ENCODE results near the gene STMN1.

The STMN1 gene

DNA sequence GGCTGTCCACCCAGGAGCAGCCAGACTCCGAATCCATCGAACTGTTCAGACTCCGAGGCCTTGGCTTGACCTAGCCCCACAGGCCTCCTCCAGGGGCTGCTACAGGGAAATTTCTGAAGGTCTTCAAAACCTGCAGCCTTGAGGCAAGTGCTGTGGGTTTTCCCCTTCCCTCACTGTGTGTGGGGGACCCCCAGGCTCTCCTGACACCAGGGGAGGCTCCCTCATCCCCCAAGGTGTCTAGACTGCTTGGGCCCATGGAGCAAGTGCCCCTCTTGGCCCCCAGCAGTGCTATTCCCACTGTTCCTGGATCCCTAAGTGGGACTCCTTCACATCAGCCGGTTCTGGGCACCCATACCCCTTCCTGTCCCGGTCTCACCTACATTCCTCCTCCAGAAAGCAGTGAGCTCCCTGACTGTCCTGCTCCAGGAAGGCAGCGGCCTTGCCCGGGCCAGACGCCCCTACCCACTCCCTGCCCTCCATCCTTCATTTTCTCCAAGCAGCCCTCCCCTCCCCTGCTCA lies 31.5 kb downstream of the STMN1 start:
- WGBS (ENCODE audit: extremely low coverage, insufficient coverage, low lambda C conversion rate), result no CpG with 5 or more reads among the region's 8 CpGs
- no peaks in the 10 kb centered on the region for H3K79me2 ChIP-seq (ENCODE audit: control insufficient read depth, insufficient read depth, low read length)
- H3K36me3 ChIP-seq (ENCODE audit: control insufficient read depth, insufficient read depth, low read length), result no peaks in the 10 kb centered on the region
- no peak overlapping the region for H3K4ac ChIP-seq (ENCODE audit: low read depth, low read length)
- peak overlapping the region; percentile 78 for H2AK5ac ChIP-seq (ENCODE audit: low read length)
- no peaks in the 10 kb centered on the region for H3K79me1 ChIP-seq (ENCODE audit: low read length)
- no peak for DNase-seq
- H3K18ac ChIP-seq (ENCODE audit: low read length), result peak overlapping the region; percentile 15
- H2BK15ac ChIP-seq (replicated peaks; ENCODE audit: low read depth), result no peak overlapping the region
- no peak overlapping the region for H2BK5ac ChIP-seq (ENCODE audit: low read length)
- no peak overlapping the region for H4K5ac ChIP-seq (ENCODE audit: low read length)
- H4K8ac ChIP-seq (ENCODE audit: low read depth, low read length), result no peak overlapping the region
- H3K4me3 ChIP-seq (ENCODE audit: low read length), result peak overlapping the region; percentile 2
- H3K4me2 ChIP-seq (ENCODE audit: low read length), result peak overlapping the region; percentile 32
- peak overlapping the region; percentile 87 for H3K56ac ChIP-seq (ENCODE audit: low read length)
- H2BK120ac ChIP-seq (ENCODE audit: low read depth, low read length), result no peak overlapping the region
- H3K27ac ChIP-seq (ENCODE audit: low read depth, low read length), result no peak overlapping the region
- H3K9ac ChIP-seq (ENCODE audit: low read length), result peak overlapping the region; percentile 75
- peaks cover 4% of the 10 kb centered on the region for H3K4me1 ChIP-seq (ENCODE audit: control insufficient read depth, low read depth, low read length)
- no peak overlapping the region for H3K23ac ChIP-seq (ENCODE audit: low read length)
- H3K27me3 ChIP-seq (ENCODE audit: insufficient read depth, low read length, poor library complexity), result no peaks in the 10 kb centered on the region

DNA sequence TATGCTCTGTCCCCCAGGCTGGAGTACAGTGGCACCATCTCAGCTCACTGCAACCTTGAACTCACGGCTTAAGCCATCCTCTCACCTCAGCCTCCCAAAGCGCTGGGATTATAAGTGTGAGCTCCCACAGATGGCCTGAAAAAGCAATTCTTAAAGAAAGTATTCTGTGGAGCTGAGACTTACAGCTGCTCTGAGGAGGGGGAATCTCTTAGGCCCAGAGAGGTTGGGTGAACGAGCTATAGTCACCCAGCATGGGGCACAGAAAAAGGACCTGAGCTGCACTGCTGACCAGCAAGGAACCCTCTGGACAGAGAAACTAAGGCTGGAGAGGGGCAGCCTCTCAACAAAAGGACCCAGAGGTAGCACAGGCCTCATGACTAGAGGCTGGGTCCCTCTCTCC lies 32.0 kb downstream of the STMN1 start:
- Histone ChIP-seq H3K9ac (ENCODE audit: low read length) (peak overlapping the region; percentile 75), H3K4me3 (ENCODE audit: low read length) (no peak overlapping the region), H2BK120ac (ENCODE audit: low read depth, low read length) (no peak overlapping the region), H3K27me3 (ENCODE audit: insufficient read depth, low read length, poor library complexity) (no peaks in the 10 kb centered on the region), H4K5ac (ENCODE audit: low read length) (no peak overlapping the region), H3K79me2 (ENCODE audit: control insufficient read depth, insufficient read depth, low read length) (no peaks in the 10 kb centered on the region), H2BK5ac (ENCODE audit: low read length) (no peak overlapping the region), H3K18ac (ENCODE audit: low read length) (peak overlapping the region; percentile 15), H3K36me3 (ENCODE audit: control insufficient read depth, insufficient read depth, low read length) (no peaks in the 10 kb centered on the region), H2AK5ac (ENCODE audit: low read length) (peak overlapping the region; percentile 78), H3K4me1 (ENCODE audit: control insufficient read depth, low read depth, low read length) (peaks cover 4% of the 10 kb centered on the region), H3K56ac (ENCODE audit: low read length) (peak overlapping the region; percentile 87), H3K4ac (ENCODE audit: low read depth, low read length) (no peak overlapping the region), H3K23ac (ENCODE audit: low read length) (no peak overlapping the region), H3K27ac (ENCODE audit: low read depth, low read length) (no peak overlapping the region), H4K8ac (ENCODE audit: low read depth, low read length) (no peak overlapping the region), H3K4me2 (ENCODE audit: low read length) (peak overlapping the region; percentile 32), H3K79me1 (ENCODE audit: low read length) (no peaks in the 10 kb centered on the region), H2BK15ac (replicated peaks; ENCODE audit: low read depth) (no peak overlapping the region)
- WGBS (ENCODE audit: extremely low coverage, insufficient coverage, low lambda C conversion rate), result no CpG with 5 or more reads among the region's 3 CpGs
- DNase-seq, result no peak

DNA sequence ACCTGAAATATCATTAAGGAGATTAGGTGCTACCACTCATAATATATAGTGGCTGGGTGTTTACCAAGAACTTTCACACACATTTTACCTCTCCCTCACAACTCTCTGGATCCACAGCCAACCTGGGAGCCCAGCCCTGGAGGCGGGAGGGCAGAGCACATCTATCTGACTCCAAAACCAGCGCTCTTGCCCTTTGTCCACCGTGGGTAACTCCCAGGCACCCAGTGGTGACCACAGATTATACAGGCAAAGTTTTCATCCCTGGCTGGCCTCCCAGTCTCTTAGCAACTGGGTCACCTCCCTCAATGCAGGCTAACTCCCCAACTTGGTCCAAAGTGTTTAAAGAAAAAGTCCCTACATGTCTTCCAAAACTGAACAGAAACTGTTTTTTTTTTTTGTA lies 33.1 kb downstream of the STMN1 start:
- H3K36me3 ChIP-seq (ENCODE audit: control insufficient read depth, insufficient read depth, low read length), result no peaks in the 10 kb centered on the region

DNA sequence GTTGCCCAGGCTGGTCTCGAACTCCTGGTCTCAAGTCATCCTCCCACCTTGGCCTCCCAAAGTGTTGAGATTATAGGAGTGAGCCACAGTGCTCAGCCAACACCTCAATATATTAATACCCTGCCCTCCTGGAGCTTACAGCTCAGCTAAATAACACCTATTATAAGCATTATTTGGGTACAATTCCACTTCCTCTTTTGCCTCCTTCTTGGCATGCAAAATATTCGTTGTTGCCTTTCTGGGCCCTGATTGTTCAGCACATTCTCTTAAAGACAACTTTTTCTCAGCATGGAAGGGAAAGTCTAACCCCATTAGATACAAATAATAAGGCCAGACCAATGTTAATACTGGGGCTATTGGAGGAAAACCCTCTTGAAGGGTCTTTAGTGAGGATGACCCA lies 33.5 kb downstream of the STMN1 start:
- Histone ChIP-seq H4K5ac (ENCODE audit: low read length) (no peak overlapping the region), H2BK15ac (replicated peaks; ENCODE audit: low read depth) (no peak overlapping the region), H3K56ac (ENCODE audit: low read length) (no peak overlapping the region), H3K23ac (ENCODE audit: low read length) (no peak overlapping the region), H3K4ac (ENCODE audit: low read depth, low read length) (no peak overlapping the region), H3K4me3 (ENCODE audit: low read length) (no peak overlapping the region), H3K79me1 (ENCODE audit: low read length) (no peaks in the 10 kb centered on the region), H3K27ac (ENCODE audit: low read depth, low read length) (no peak overlapping the region), H3K4me2 (ENCODE audit: low read length) (no peak overlapping the region), H3K4me1 (ENCODE audit: control insufficient read depth, low read depth, low read length) (peaks cover 6% of the 10 kb centered on the region), H4K8ac (ENCODE audit: low read depth, low read length) (no peak overlapping the region), H3K79me2 (ENCODE audit: control insufficient read depth, insufficient read depth, low read length) (no peaks in the 10 kb centered on the region), H3K18ac (ENCODE audit: low read length) (no peak overlapping the region), H2BK120ac (ENCODE audit: low read depth, low read length) (no peak overlapping the region), H3K27me3 (ENCODE audit: insufficient read depth, low read length, poor library complexity) (no peaks in the 10 kb centered on the region), H3K9ac (ENCODE audit: low read length) (no peak overlapping the region), H2AK5ac (ENCODE audit: low read length) (no peak overlapping the region), H3K36me3 (ENCODE audit: control insufficient read depth, insufficient read depth, low read length) (no peaks in the 10 kb centered on the region), H2BK5ac (ENCODE audit: low read length) (no peak overlapping the region)
- DNase-seq, result no peak
- WGBS (ENCODE audit: extremely low coverage, insufficient coverage, low lambda C conversion rate), result no CpG with 5 or more reads among the region's 2 CpGs

More for the DNA sequence above, 33.1 kb downstream of the STMN1 start:
- Histone ChIP-seq H3K23ac (ENCODE audit: low read length) (no peak overlapping the region), H3K4me2 (ENCODE audit: low read length) (no peak overlapping the region), H2BK5ac (ENCODE audit: low read length) (no peak overlapping the region), H4K5ac (ENCODE audit: low read length) (no peak overlapping the region), H3K18ac (ENCODE audit: low read length) (no peak overlapping the region), H4K8ac (ENCODE audit: low read depth, low read length) (no peak overlapping the region), H3K4me1 (ENCODE audit: control insufficient read depth, low read depth, low read length) (peaks cover 4% of the 10 kb centered on the region), H3K4me3 (ENCODE audit: low read length) (no peak overlapping the region), H3K27me3 (ENCODE audit: insufficient read depth, low read length, poor library complexity) (no peaks in the 10 kb centered on the region), H2BK120ac (ENCODE audit: low read depth, low read length) (no peak overlapping the region), H3K79me2 (ENCODE audit: control insufficient read depth, insufficient read depth, low read length) (no peaks in the 10 kb centered on the region), H3K27ac (ENCODE audit: low read depth, low read length) (no peak overlapping the region), H3K56ac (ENCODE audit: low read length) (no peak overlapping the region), H2BK15ac (replicated peaks; ENCODE audit: low read depth) (no peak overlapping the region), H3K9ac (ENCODE audit: low read length) (no peak overlapping the region), H3K4ac (ENCODE audit: low read depth, low read length) (no peak overlapping the region), H3K79me1 (ENCODE audit: low read length) (no peaks in the 10 kb centered on the region), H2AK5ac (ENCODE audit: low read length) (no peak overlapping the region)
- no peak for DNase-seq
- WGBS (ENCODE audit: extremely low coverage, insufficient coverage, low lambda C conversion rate), result no CpG with 5 or more reads among the region's 3 CpGs

DNA sequence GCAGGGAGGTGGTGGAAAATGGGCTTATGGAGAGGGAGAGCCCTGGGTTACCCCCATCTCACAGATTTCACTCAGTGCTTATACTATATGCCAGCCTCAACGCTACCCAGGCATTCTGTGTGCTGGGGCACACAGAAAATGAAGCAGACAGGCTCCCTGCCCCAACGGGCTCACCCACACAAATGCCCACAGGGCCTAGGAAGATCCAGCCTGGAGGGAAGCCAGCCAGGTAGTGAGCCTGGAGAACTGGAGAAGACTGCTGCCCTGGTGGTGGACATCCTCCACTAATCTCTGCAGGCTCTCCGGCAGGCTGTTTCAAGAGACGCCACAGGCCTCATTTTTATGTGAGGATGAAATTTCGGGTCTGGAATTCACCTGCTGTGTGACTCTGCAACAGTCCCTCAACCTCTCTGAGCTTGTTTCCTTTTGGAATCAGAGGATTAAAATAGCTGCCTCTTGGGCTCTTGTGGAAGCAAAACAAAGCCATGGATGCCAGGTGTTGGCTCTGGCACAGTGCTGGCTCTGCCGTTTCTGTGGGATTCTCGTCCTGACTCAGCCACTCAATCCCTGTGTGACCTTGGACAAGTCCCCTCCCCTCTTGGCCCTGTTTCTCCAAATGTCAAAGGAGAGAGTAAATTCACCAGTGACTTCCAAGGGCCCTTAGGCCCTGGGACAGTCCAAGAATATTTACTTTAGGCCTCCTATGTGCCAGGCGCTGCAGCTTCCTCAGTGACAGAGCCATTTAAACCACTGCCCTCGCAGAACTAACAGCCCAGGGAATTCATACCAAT lies 34.3 kb downstream of the STMN1 start:
- H3K4me3 ChIP-seq (ENCODE audit: low read length), result no peak overlapping the region
- no peak overlapping the region for H4K5ac ChIP-seq (ENCODE audit: low read length)
- H3K56ac ChIP-seq (ENCODE audit: low read length), result no peak overlapping the region
- H3K23ac ChIP-seq (ENCODE audit: low read length), result no peak overlapping the region
- no peaks in the 10 kb centered on the region for H3K27me3 ChIP-seq (ENCODE audit: insufficient read depth, low read length, poor library complexity)
- no peaks in the 10 kb centered on the region for H3K79me1 ChIP-seq (ENCODE audit: low read length)
- H3K4me1 ChIP-seq (ENCODE audit: control insufficient read depth, low read depth, low read length), result peaks cover 7% of the 10 kb centered on the region
- no peak overlapping the region for H3K27ac ChIP-seq (ENCODE audit: low read depth, low read length)
- DNase-seq, result no peak
- H3K79me2 ChIP-seq (ENCODE audit: control insufficient read depth, insufficient read depth, low read length), result no peaks in the 10 kb centered on the region
- no peaks in the 10 kb centered on the region for H3K36me3 ChIP-seq (ENCODE audit: control insufficient read depth, insufficient read depth, low read length)
- H3K4ac ChIP-seq (ENCODE audit: low read depth, low read length), result no peak overlapping the region
- no peak overlapping the region for H3K9ac ChIP-seq (ENCODE audit: low read length)
- no peak overlapping the region for H3K4me2 ChIP-seq (ENCODE audit: low read length)
- no peak overlapping the region for H3K18ac ChIP-seq (ENCODE audit: low read length)
- H2BK15ac ChIP-seq (replicated peaks; ENCODE audit: low read depth), result no peak overlapping the region
- no peak overlapping the region for H2BK5ac ChIP-seq (ENCODE audit: low read length)
- no CpG with 5 or more reads among the region's 9 CpGs for WGBS (ENCODE audit: extremely low coverage, insufficient coverage, low lambda C conversion rate)
- H2AK5ac ChIP-seq (ENCODE audit: low read length), result no peak overlapping the region
- no peak overlapping the region for H4K8ac ChIP-seq (ENCODE audit: low read depth, low read length)
- no peak overlapping the region for H2BK120ac ChIP-seq (ENCODE audit: low read depth, low read length)

Measured in mesendoderm (in vitro differentiated cells).